ENCODE data around the gene TMEM131.
"Not testable (repeated sequence)": the region's sequence is repeated elsewhere in the genome, so short reads cannot be mapped to it uniquely, and the experiment has no call there.

DNA sequence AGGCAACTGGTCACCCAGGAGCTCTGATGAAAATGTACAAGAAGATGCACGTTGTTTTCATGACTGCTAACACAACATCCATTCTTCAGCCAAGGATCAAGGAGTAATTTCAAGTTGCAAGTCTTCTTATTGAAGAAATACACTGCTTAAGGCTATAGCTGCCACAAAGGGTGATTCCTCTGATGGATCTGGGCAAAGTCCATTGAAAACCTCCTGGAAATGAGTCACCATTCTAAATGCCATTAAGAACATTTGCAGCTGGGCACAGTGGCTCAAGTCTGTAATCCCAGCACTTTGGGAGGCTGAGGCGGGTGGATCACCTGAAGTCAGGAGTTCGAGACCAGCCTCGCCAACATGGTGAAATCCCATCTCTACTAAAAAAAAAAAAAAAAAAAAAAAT is 142.7 kb downstream of the TMEM131 start:
- TF ChIP-seq, protein P1, sequence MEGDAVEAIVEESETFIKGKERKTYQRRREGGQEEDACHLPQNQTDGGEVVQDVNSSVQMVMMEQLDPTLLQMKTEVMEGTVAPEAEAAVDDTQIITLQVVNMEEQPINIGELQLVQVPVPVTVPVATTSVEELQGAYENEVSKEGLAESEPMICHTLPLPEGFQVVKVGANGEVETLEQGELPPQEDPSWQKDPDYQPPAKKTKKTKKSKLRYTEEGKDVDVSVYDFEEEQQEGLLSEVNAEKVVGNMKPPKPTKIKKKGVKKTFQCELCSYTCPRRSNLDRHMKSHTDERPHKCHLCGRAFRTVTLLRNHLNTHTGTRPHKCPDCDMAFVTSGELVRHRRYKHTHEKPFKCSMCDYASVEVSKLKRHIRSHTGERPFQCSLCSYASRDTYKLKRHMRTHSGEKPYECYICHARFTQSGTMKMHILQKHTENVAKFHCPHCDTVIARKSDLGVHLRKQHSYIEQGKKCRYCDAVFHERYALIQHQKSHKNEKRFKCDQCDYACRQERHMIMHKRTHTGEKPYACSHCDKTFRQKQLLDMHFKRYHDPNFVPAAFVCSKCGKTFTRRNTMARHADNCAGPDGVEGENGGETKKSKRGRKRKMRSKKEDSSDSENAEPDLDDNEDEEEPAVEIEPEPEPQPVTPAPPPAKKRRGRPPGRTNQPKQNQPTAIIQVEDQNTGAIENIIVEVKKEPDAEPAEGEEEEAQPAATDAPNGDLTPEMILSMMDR (conservative IDR thresholded peaks at IDR 0.05): not testable (repeated sequence)
- TF ChIP-seq ZFX (IDR thresholded peaks at IDR 0.05): not testable (repeated sequence)
